Measurements from ENCODE around the gene SSH2.
"Not testable (repeated sequence)": the region's sequence is repeated elsewhere in the genome, so short reads cannot be mapped to it uniquely, and the experiment has no call there.

Gene SSH2

DNA sequence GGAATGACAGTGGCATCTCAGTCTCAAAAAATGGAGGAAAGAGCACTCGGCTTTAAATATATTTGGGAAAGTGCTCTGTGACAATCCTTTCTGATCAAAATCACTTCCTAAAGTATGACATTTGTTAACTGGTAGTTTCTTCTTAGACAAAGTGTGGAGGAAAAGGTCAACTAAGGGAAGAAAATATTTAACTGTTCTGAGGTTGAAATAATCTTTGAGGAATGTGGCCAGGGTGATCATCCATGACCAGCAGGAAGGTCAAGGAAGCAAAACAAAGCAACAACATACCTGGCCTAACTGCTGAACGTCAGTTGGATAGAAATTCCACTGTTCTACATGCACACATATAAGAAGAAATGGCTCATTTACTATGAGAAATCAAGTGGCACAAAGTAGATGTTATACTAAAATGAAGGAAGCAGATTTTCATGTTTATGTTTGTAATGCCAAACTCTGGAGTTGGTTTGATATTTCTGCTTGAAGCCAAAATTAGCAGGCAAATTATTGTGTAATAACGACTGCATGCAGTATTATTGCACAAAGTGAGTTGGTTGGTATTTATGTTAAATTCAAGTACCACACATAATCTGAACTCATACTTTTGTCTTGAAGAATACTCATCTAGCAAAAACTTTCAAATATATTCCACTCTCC, 220.0 kb downstream of the SSH2 start:
- DNase-seq (ENCODE audit: low spot score), result peak; percentile 20

DNA sequence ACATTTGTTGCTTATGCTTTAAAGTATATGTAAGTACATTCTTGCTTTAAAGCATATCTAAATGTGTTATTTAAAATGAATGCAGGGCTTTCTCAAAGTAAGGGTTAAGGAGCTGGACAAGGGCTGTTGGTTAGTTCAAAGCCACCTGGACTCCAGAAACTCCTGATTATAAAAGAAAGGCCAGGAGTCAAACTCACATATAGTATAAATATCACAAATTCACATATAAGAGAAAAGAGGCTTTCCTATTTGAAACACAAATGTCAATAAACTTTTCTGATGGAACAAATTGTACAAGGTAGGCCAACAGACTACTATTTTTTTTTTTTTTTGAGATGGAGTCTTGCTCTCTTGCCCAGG, 222.8 kb downstream of the SSH2 start:
- DNase-seq (ENCODE audit: low spot score), result no peak

DNA sequence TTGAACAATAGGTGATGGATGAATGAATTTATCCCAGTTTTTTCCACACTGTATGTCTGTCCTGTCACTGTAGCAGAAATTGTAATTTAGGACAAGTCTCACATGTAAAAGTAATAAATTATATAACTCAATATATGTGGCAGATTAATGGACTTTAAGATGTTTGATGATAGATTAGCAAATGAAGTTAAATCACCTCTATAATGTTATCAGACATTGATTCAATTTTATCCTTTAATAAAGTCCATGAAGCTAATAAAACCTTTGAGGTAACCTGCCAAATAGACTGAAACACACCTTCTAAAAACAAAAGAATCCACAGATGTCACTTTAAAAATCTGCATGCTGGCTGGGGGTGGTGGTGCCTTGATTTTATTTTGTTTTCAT, 224.0 kb downstream of the SSH2 start:
- DNase-seq (ENCODE audit: low spot score), result no peak

DNA sequence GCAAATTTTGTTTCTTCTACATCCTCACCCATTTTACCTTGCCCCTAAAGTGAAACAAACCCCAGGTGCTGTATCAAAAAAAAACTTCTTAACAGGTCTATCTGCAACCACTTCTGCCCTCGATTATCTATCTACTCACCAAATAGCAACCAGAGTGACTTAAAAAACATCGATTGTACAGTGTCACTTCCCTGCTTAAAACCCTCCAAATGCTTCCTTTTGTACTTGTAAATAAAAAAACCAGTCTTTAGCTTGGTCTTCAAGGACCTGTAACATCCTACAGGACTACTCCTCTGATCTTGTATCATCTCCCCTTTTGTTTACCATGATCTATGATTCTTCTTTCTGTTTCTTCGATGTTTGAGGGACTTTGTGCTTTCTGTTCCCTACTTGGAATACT, 224.6 kb downstream of the SSH2 start:
- no peak for DNase-seq (ENCODE audit: low spot score)

DNA sequence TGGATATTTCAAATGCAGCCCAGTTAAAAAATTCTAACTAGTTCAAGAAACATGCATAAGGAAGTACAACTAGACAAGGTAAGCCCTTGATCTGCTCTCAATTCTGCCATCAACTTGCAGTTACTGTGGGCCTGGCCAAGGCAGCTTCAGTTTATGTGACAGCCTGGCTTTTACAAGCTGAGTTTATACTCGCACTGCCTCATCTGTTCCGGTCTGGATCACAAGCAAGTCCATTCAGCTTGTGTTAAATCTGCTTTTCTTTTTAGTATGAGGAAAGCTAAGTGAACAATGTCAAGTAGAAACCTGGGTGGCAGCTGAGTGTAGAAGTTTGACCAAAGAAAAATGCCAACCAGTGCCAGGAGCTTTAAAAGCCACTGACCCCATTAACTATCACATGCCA, 230.7 kb downstream of the SSH2 start:
- DNase-seq (ENCODE audit: low spot score), result no peak

DNA sequence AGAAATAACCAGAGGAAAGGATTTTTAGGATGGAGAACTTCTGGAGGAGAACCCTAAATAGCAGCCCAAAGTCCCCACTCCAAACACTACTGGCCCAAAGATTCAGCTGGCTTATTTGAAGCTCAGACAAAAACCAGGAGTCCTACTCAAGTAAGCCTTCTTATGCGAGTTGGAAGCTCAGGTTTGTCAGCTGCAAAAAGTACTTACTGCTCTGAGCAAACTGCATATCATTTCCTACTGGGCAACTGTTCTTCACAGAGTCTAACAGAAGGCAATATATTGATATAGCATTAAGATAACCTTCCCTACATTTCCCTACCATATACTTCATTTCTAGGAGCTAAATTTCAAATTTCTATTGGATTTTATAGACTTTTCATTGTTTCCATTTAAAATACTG, 231.2 kb downstream of the SSH2 start:
- no peak for DNase-seq (ENCODE audit: low spot score)

DNA sequence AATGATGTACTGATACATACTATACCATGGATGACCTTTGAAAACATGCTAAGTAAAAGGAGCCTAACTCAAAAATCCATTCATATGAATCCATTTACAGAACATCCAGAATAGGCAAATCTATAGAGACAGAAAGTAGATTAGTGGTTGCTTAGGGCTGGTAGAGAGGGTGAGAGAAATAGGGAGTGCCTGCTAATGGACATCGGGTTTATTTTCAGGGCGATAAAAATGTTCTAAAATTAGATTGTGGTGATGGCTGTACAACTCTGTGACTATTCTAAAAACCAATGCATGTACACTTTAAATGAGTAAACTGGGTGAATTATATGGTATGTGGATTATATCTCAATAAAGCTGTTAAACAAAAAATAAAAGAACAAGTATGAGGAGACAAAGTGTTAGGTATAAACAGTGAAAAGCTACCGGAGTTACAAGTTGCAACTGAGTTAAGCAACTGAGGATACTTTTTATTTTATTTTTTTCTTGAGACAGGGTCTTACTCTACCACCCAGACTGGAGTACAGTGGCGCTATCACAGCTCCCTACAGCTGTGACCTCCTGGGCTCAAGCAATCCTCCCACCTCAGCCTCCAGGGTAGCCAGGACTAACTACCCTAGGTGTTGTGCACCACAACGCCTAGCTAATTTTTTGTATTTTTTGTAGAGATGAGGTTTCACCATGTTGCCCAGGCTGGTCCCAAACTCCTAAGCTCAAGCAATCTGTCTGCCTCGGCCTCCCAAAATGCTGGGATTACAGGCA, 231.8 kb downstream of the SSH2 start:
- no peak for DNase-seq (ENCODE audit: low spot score)

DNA sequence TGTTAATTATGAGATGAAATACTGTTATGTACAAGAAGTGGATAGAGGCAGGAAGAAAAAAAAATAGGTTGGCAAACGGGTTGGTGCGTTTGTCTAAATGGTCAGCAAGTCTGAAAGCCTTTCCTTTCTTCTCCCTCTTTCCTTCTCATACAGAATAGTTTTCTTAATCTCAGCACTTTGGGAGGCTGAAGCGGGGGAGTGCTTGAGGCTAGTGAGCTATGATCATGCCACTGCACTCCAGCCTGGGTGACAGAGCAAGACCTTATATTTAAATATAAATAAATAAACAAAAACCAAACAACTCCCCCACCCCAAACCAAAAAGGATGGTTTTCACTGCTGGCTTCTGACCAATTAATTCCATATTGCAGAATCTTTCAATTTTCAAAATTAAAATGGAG, 232.7 kb downstream of the SSH2 start:
- DNase-seq (ENCODE audit: low spot score), result no peak

DNA sequence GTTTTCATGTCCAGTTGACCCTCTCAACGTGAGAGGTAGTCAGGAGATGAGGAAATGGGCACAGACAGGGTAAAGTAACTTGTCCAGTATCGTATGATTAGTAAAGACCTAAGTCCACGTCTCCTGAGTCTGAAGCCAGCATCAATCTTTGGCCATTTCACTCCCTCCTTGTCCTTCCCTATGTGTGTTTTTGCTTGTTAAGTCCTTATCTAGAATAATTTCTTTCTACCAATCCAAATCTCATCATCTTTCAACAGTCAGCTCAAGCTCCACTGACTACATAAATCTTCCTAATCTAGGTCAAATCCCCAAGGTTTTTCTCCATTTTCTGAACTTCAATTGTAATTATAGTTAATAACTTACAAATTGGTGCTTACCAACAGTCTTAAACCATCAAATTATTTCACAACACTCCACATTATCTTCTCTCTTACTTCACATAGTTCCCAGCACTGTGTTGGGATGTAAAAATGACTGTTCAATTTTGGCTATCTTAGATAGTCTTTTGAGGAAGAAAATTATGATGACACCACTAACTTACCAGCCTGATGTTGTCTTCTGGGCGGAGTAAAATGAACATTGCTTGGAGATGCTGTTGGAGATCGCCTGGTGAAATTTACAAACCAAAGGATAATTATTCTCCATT, 235.0 kb downstream of the SSH2 start:
- DNase-seq (ENCODE audit: low spot score), result no peak

DNA sequence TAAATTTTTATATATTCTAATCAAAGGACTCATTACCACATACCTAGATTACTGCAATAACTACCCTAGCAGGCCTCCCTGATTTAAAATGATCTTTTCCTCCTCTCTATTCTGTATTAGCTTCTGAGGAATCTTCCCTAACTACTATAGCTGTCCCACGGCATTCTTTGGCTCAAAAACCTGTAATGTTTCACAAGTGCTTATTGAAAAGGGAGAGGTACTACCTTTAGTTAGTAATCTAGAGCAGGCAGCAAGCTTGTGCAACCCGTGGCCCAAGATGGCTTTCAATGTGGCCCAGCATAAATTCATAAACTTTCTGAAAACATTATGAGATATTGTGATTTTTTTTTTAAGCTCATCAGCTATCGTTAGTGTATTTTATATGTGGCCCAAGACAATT, 236.3 kb downstream of the SSH2 start:
- no peak for DNase-seq (ENCODE audit: low spot score)

DNA sequence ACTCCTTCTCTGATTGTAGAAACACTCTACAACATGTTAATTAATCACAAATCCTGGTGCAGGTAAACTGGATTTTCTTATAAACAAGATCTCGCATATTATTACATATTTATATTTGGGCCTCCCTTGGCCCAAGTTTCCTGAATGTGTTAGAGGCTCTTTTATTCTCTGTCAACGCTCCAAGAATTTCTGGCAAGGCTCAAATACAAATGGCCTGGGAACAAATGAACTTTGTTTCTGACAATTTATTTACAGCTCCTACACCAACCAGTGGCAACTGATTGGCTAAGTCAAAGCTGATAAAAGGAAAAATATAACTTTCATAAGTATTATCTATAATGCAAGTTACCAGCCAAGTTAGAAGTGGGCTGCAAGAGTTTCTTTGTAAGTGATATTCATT, 242.4 kb downstream of the SSH2 start:
- DNase-seq (ENCODE audit: low spot score), result no peak

DNA sequence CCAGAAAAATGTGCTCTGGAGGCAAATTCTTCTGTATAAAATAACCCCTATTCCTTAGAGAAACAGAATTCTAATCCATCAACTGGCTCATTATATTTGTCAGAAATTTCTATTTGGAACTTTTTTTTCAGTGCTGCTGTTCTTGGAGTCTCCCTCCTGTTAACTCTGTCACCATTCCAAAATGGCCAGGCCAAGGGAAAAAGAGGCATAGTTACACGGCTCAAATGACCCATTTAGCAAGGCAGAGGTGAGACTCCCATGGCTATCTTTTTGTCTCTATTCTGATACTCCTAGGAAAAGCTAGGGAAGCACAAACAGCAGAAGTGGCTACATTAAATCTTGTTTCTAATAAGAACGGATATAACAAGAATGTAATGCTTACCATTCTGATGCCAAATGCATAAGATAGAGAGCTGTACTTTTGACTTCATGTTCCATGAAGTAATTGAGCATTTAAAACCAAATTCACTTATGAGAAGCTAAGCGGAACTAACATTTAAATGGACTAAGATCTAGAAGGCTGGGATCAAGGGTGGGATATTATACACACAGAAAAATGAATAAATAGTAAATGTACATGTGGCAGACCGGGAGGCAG, 242.9 kb downstream of the SSH2 start:
- no peak for DNase-seq (ENCODE audit: low spot score)

DNA sequence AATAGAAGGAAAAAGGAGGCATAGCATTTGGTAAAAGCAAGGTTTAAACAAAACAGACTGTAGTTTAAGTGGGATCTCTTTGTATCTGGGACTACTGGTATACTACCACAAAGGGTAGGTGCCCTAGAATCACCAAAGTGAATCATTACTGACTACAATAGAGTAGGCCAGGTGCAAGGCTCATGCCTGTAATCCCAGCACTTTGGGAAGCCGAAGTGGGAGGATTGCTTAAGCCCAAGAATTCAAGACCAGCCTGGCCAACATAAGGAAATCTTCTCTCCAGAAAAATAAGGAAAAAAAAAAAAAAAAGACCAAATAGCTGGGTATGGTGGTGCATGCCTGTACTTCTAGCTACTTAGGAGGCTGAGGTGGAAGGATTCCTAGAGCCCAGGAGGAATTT, 246.5 kb downstream of the SSH2 start:
- no peak for DNase-seq (ENCODE audit: low spot score)

DNA sequence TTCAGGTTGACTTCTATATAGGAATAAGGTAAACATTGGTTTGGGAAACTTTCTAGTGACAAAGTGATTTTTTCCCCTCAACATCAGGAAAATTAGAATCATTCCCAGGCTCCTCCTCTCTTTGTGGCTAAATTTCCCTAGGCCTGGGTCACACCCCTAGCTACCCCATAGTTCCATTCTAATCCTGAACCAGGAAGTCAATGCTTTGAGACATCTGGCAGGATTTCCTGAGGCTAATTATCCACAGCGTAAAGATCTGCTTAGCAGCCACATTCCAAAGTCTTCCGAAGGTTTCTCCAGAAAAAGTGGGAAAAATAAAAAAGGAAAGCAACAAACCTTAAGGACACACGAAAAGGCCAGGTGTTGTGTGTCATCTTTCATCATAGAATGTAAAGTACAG, 247.0 kb downstream of the SSH2 start:
- DNase-seq (ENCODE audit: low spot score), result peak; percentile 17

DNA sequence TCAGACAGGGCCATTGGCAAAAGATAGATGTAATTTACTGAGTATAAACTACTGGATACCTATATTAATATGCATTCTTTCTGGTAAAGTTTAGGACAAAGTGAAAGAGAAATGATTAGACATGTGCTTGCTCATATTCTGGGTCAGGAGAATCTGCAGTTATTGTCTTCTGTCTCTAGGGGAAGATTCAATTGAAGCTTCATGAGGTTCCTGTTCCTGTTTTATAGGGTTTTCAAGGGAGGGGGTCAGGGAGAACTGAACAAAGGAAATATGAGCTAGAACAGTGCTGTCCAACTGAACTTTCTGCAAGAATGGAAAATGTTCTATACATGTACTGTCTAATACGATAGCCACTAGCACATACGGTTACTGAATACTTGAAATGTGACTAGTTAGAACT, 248.0 kb downstream of the SSH2 start:
- no peak for DNase-seq (ENCODE audit: low spot score)

DNA sequence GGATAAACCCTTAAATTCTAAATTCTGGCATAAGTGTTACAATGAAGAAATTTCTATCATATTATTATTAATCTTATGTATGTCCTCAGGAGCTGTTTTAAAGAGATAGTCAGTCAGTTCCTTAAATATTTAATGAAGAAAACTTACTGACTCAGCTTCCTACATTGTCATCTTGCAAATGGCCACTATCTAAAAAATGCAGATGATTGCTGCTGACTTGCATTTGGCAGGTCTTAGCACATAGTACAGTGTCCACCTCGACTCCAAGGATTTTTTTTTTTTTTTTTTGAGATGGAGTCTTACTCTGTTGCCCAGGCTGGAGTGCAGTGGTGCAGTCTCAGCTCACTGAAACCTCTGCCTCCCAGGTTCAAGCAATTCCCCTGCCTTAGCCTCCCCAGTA, 252.2 kb downstream of the SSH2 start:
- no peak for DNase-seq (ENCODE audit: low spot score)

DNA sequence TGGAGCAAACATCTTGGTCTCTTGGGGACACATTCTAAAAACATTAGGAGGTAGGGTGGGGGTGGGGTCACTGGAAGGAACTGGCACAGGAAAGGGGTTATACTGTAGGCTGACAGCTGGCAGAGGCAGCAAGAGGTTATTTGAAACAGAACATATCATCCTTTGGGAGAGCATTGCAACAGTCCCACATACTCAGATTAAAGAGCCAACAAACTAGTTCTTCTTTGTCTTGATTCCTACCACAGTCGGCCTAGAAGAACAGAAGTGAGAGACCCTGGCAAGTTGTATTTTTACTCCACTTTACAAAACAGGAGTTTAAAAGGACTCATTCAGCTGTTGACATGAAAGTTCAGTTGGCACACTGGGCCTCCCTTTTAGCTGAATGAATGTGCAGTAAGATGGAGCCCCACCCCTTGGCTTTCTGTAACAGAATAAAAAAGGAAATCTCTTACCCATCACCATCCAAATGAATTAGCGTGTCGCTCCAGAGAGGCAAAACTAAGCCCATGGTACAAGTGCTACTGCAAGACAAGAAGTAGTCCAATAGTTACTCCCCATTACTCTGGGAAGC, 252.7 kb downstream of the SSH2 start:
- DNase-seq (ENCODE audit: low spot score), result no peak

DNA sequence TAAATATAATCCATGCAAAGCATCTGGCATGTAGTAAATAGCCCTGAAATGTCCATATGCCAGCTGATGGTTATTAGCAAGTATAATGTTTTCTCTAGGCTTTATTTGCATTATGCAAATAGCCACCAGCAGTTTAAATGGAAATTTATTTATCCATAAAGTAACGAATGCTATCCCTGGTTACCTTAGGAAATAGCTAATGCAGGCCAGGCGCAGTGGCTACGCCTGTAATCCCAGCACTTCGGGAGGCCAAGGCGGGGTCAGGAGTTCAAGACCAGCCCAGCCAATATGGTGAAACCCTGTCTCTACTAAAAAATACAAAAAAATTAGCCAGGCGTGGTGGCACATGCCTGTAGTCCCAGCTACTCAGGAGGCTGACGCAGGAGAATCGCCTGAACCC, 254.1 kb downstream of the SSH2 start:
- not testable (repeated sequence) for DNase-seq (ENCODE audit: low spot score)

DNA sequence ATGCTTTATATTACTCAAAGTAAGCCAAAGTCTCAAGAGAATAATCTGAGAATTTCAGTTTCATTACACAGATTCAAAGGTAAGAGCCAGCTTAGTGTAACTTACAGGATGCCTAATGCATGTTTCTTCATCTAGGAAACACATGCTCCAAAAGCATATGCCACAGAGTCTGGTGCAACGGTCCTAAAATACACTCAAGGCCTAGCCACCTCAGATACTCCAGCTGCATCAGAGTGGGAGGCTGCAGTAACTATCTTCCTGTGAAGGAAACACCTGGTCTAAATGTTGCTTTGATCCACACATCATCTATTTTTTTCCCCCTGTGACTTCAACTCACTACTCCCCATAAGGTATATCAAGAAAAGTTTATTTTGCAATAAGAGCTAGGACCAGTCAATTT, 255.7 kb downstream of the SSH2 start:
- DNase-seq (ENCODE audit: low spot score), result no peak

DNA sequence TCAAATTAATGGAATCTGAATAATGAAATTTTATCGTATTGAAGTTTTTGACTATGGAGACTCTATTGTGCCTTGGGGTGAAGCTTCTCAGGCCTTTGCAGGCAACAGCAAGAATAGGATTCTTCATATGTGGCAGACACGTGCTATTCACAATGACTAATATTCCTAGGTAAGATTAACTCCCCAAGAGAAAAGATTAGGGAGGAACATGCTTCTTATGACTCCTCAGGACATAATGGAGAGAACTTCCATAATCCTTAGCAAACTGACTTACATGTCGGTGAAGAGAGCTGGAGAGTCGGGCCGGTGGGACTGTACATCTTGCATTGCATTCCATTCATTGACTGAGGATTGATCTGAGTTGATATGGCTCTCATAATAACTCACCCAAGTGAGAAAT, 258.4 kb downstream of the SSH2 start:
- DNase-seq (ENCODE audit: low spot score), result no peak

DNA sequence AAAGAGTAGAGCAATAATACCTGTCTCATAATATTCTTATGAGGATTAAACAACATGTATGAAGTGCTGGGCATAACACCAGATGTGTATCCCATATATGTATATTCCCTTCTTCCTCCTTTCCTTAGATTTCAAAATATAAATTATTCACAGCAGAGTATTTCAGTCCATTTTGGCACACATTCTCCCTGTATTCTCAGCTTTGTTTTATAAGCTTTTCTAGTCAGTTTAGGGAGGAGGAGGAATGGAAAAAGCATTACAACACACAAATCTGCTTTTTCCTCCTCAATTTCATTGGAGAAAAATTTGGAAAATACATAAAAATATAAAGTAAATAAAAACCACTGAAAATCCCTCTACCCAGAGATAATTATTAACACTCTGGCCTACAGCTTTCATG, 260.8 kb downstream of the SSH2 start:
- no peak for DNase-seq (ENCODE audit: low spot score)

DNA sequence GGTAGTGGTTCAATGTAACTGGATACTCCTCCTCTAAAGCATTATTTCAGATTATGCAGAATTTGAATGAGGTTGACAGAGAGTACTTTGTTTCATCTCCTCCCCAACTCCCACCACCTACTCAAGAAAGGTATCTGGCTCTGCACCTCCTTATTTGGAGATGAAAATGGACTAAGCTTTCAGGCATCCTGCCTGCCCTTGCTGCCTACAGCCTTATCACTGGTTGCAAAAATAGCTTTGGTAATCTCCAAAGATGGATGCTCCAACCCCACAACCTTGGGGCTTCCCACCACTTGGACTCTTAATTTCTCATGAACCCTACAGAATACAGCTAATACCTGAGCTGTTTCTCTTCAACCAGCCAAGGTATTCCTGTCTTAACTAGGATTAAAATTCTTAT, 262.1 kb downstream of the SSH2 start:
- peak; percentile 24 for DNase-seq (ENCODE audit: low spot score)

DNA sequence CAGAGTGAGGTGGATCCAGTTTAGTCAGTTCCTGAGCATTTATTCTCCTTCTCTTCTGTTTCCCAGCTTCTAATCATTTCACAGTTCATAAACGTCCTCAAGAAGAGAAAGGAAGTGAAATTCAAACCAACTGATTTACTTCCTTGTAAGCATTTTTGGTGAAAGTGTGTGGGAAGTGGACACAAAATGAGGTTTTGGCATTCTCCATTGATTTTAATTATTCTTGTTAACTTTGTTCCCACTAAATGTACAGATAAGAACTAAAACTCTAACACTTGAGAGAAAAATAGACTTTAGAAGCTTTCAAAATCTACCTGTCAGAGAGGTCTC, 264.6 kb downstream of the SSH2 start:
- DNase-seq (ENCODE audit: low spot score), result no peak
